C4-2B (cell line): ENCODE measurements around the gene KAZN.

Source experiments
- ZFX ChIP-seq: fragments of 450-650 bp; IDR thresholded peaks from 2 replicates; pipeline ENCODE4 v1.6.1; 2017
- TF ChIP-seq, protein P1 (sequence below): fragments of 450-650 bp; conservative IDR thresholded peaks from 2 replicates; pipeline ENCODE4 v1.5.1; 2017; ENCODE audit warnings: mild to moderate bottlenecking

DNA sequence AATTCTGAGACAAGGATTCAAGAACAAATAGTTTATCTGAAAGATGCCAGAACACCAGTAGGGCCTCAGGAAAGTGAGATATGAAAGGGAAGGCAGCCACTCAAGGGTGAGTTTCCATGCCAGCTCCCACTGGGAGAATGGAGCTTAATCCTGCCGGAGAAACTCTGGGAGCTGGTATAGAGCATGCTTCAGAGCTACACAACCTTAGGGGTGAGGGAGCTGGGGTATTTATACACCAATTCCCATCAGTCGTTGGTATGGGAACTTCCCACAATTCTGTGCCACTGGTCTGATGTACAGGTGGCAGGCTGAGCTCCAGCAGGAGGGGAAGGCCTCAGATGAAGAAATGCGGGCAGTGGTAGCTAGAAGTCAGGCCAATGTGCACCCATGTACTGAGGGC is 86.6 kb downstream of the KAZN start:
- TF ChIP-seq, protein P1, sequence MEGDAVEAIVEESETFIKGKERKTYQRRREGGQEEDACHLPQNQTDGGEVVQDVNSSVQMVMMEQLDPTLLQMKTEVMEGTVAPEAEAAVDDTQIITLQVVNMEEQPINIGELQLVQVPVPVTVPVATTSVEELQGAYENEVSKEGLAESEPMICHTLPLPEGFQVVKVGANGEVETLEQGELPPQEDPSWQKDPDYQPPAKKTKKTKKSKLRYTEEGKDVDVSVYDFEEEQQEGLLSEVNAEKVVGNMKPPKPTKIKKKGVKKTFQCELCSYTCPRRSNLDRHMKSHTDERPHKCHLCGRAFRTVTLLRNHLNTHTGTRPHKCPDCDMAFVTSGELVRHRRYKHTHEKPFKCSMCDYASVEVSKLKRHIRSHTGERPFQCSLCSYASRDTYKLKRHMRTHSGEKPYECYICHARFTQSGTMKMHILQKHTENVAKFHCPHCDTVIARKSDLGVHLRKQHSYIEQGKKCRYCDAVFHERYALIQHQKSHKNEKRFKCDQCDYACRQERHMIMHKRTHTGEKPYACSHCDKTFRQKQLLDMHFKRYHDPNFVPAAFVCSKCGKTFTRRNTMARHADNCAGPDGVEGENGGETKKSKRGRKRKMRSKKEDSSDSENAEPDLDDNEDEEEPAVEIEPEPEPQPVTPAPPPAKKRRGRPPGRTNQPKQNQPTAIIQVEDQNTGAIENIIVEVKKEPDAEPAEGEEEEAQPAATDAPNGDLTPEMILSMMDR = no peak
- TF ChIP-seq ZFX = no peak
